ENCODE results near the gene MIF4GD. TPM values are rescaled to one million over a fixed set of nuclear protein-coding genes. Genes with fewer than 3 reads are reported as not detected.

MIF4GD gene
- polyA plus RNA-seq, 4 donors = 13.0 to 29.7 (median 22.9) TPM

DNA sequence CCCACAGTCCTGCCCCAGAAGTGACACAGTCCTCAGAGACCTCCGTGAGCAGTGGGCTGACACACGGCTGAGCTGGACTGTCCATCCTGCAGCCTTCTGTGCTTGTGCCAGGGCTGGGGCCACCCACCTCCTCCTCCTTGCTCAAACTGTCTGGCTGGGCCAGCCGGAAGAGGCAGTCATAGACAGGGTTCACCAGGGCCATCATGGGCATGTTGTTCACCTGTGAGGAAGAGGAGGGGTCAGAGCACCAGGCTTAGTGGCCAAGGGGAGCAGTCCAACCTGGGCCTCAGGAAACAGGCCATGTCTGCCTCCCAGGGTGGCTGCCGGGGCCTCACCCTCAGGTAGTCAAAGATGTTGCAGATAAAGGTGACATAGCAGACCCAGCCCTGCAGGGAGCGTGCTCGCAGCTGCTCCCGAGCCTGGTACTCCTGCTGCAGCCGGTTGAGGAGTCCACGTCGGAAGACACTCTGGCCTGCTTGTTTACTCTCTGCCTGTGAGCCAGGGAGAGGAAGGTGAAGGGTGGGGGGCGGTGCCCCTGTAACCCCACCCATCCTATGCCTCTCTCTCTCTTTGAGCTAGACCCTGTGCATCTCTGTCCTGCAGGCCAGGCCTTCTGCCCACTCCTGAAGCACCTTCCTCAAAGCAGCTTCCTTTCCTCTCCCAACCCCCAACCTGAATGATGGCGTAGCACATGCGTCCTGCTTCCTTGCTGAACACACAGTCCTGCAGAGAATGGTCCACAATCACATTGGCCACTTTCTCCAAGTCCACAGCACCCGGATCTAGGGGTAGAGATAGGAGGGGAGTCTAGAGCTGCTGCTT, 3.4 kb downstream of the MIF4GD start:
- WGBS, 3 donors = 39 to 41% (median 40%) methylated on average over 11 to 14 of the region's 14 CpGs
- peak; percentile 58 to 80 for DNase-seq
- no peak for FAIRE-seq

GRCh38 chr17:75267153-75267410, 3.9 kb downstream of the MIF4GD start:
- Histone ChIP-seq H3K9me3 (ENCODE audit: control insufficient read depth in 2 of 2, insufficient read depth in 1 of 2, low read depth in 1 of 2, low read length in 1 of 2) (no peaks in the 10 kb centered on the region), H3K36me3 (ENCODE audit: control insufficient read depth in 3 of 3, insufficient read depth in 2 of 3, low read depth in 1 of 3, low read length in 3 of 3) (peaks cover 0 to 46% (median 4%) of the 10 kb centered on the region in 3 donors), H3K27ac (ENCODE audit: low read depth in 1 of 3, low read length in 2 of 3) (peak overlapping the region in 1 of 3 donors; percentile 39), H3K27me3 (ENCODE audit: control insufficient read depth in 3 of 3, insufficient read depth in 3 of 3, low read length in 3 of 3) (no peaks in the 10 kb centered on the region), H3K4me3 (ENCODE audit: low read depth in 1 of 3, low read length in 3 of 3) (no peak overlapping the region), H3K4me1 (ENCODE audit: control insufficient read depth in 3 of 3, insufficient read depth in 2 of 3, low read depth in 1 of 3, low read length in 2 of 3) (peaks cover 1 to 35% (median 6%) of the 10 kb centered on the region in 3 donors)
- DNase-seq (no peak), FAIRE-seq (no peak)
- WGBS, 3 donors = 52 to 60% (median 59%) methylated on average over 2 of the region's 2 CpGs

More for the DNA sequence above, 3.4 kb downstream of the MIF4GD start:
- Histone ChIP-seq H3K9me3 (ENCODE audit: control insufficient read depth in 2 of 2, insufficient read depth in 1 of 2, low read depth in 1 of 2, low read length in 1 of 2) (no peaks in the 10 kb centered on the region), H3K4me3 (ENCODE audit: low read depth in 1 of 3, low read length in 3 of 3) (no peak overlapping the region), H3K27me3 (ENCODE audit: control insufficient read depth in 3 of 3, insufficient read depth in 3 of 3, low read length in 3 of 3) (no peaks in the 10 kb centered on the region), H3K4me1 (ENCODE audit: control insufficient read depth in 3 of 3, insufficient read depth in 2 of 3, low read depth in 1 of 3, low read length in 2 of 3) (peaks cover 2 to 37% (median 5%) of the 10 kb centered on the region in 3 donors), H3K36me3 (ENCODE audit: control insufficient read depth in 3 of 3, insufficient read depth in 2 of 3, low read depth in 1 of 3, low read length in 3 of 3) (peaks cover 0 to 51% (median 4%) of the 10 kb centered on the region in 3 donors), H3K27ac (ENCODE audit: low read depth in 1 of 3, low read length in 2 of 3) (peak overlapping the region in 1 of 3 donors; percentile 39)

GRCh38 chr17:75266316-75267152, 4.5 kb downstream of the MIF4GD start:
- H3K4me3 ChIP-seq (ENCODE audit: low read depth in 1 of 3, low read length in 3 of 3) = no peak overlapping the region
- H3K9me3 ChIP-seq (ENCODE audit: control insufficient read depth in 2 of 2, insufficient read depth in 1 of 2, low read depth in 1 of 2, low read length in 1 of 2) = no peaks in the 10 kb centered on the region
- peaks cover 0 to 33% (median 6%) of the 10 kb centered on the region in 3 donors for H3K4me1 ChIP-seq (ENCODE audit: control insufficient read depth in 3 of 3, insufficient read depth in 2 of 3, low read depth in 1 of 3, low read length in 2 of 3)
- FAIRE-seq (no peak), DNase-seq (no peak)
- no peak overlapping the region for H3K27ac ChIP-seq (ENCODE audit: low read depth in 1 of 3, low read length in 2 of 3)
- H3K27me3 ChIP-seq (ENCODE audit: control insufficient read depth in 3 of 3, insufficient read depth in 3 of 3, low read length in 3 of 3) = no peaks in the 10 kb centered on the region
- peaks cover 0 to 44% (median 4%) of the 10 kb centered on the region in 3 donors for H3K36me3 ChIP-seq (ENCODE audit: control insufficient read depth in 3 of 3, insufficient read depth in 2 of 3, low read depth in 1 of 3, low read length in 3 of 3)
- WGBS, 3 donors = 84 to 87% (median 85%) methylated on average over 13 of the region's 13 CpGs

- Histone ChIP-seq H3K27ac (ENCODE audit: low read depth in 1 of 3, low read length in 2 of 3) (no peak overlapping the region), H3K4me1 (ENCODE audit: control insufficient read depth in 3 of 3, insufficient read depth in 2 of 3, low read depth in 1 of 3, low read length in 2 of 3) (peaks cover 0 to 33% (median 6%) of the 10 kb centered on the region in 3 donors), H3K36me3 (ENCODE audit: control insufficient read depth in 3 of 3, insufficient read depth in 2 of 3, low read depth in 1 of 3, low read length in 3 of 3) (peaks cover 0 to 44% (median 4%) of the 10 kb centered on the region in 3 donors), H3K4me3 (ENCODE audit: low read depth in 1 of 3, low read length in 3 of 3) (no peak overlapping the region), H3K9me3 (ENCODE audit: control insufficient read depth in 2 of 2, insufficient read depth in 1 of 2, low read depth in 1 of 2, low read length in 1 of 2) (no peaks in the 10 kb centered on the region), H3K27me3 (ENCODE audit: control insufficient read depth in 3 of 3, insufficient read depth in 3 of 3, low read length in 3 of 3) (no peaks in the 10 kb centered on the region)
- WGBS, 3 donors = 88 to 93% (median 92%) methylated on average over 17 of the region's 17 CpGs
- FAIRE-seq (no peak), DNase-seq (no peak)
Measured at GRCh38 chr17:75265614-75266315, 5.3 kb downstream of the MIF4GD start.

- FAIRE-seq (no peak), DNase-seq (no peak)
- H3K4me3 ChIP-seq (ENCODE audit: low read depth in 1 of 3, low read length in 3 of 3) = no peak overlapping the region
- WGBS, 3 donors = 89 to 93% (median 90%) methylated on average over 4 of the region's 4 CpGs
- no peaks in the 10 kb centered on the region for H3K9me3 ChIP-seq (ENCODE audit: control insufficient read depth in 2 of 2, insufficient read depth in 1 of 2, low read depth in 1 of 2, low read length in 1 of 2)
- peaks cover 4 to 30% (median 9%) of the 10 kb centered on the region in 3 donors for H3K4me1 ChIP-seq (ENCODE audit: control insufficient read depth in 3 of 3, insufficient read depth in 2 of 3, low read depth in 1 of 3, low read length in 2 of 3)
- no peaks in the 10 kb centered on the region for H3K27me3 ChIP-seq (ENCODE audit: control insufficient read depth in 3 of 3, insufficient read depth in 3 of 3, low read length in 3 of 3)
- H3K36me3 ChIP-seq (ENCODE audit: control insufficient read depth in 3 of 3, insufficient read depth in 2 of 3, low read depth in 1 of 3, low read length in 3 of 3) = peaks cover 0 to 44% (median 4%) of the 10 kb centered on the region in 3 donors
- H3K27ac ChIP-seq (ENCODE audit: low read depth in 1 of 3, low read length in 2 of 3) = no peak overlapping the region
Measured at GRCh38 chr17:75263055-75263454, 8.0 kb downstream of the MIF4GD start.

GRCh38 chr17:75262112-75262606, 8.9 kb downstream of the MIF4GD start:
- Histone ChIP-seq H3K4me1 (ENCODE audit: control insufficient read depth in 3 of 3, insufficient read depth in 2 of 3, low read depth in 1 of 3, low read length in 2 of 3) (peaks cover 4 to 21% (median 9%) of the 10 kb centered on the region in 3 donors), H3K36me3 (ENCODE audit: control insufficient read depth in 3 of 3, insufficient read depth in 2 of 3, low read depth in 1 of 3, low read length in 3 of 3) (peaks cover 0 to 39% (median 4%) of the 10 kb centered on the region in 3 donors), H3K9me3 (ENCODE audit: control insufficient read depth in 2 of 2, insufficient read depth in 1 of 2, low read depth in 1 of 2, low read length in 1 of 2) (no peaks in the 10 kb centered on the region), H3K27me3 (ENCODE audit: control insufficient read depth in 3 of 3, insufficient read depth in 3 of 3, low read length in 3 of 3) (no peaks in the 10 kb centered on the region), H3K27ac (ENCODE audit: low read depth in 1 of 3, low read length in 2 of 3) (peak overlapping the region; percentile 81 to 99 (median 93)), H3K4me3 (ENCODE audit: low read depth in 1 of 3, low read length in 3 of 3) (peak overlapping the region; percentile 84 to 94 (median 93))
- 0 to 1% (median 1%) methylated on average over 23 of the region's 23 CpGs for WGBS, 3 donors
- DNase-seq (no peak), FAIRE-seq (no peak)

DNA sequence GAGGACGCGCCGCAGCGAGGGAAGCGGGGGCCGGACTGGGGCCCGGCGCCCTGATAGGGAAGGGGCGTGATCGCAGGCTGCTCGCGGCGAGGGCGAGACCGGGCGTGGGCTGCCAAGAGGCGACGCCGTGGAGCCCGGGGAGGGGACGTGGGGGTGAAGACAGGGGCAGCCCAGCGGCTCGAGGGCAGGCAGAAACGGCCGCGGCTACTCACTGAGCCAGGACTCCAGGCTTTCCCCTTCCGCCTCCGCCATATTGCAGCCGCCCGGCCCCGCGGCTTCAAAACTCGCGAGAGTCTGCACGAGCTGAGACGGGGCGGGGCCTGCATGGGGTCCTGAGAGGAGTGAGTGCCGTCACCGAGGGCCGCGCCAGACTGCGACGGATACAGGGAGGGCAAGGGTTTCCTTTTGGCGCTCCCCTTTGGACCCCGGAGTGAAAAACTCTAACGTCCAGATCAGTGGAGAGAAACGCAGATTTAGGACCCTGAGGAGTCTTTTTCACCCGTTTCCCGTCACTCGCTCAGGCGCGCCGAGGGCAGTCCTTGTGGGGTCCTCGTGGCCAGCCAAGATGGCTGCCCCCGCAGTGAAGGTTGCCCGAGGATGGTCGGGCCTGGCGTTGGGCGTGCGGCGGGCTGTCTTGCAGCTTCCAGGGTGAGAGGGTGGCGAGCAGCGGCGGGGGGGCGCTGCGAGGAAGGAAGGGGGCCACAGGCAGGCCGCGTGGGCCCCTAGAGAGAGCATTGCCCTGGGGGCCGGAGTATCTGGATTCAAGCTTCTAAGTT, 9.5 kb downstream of the MIF4GD start, which contains the start of the genes GGA3 and MRPS7:
TSS of gene GGA3 (minus strand) at position 271 of the 776 bp plus-strand sequence. CDS start at position 252, 19 bp downstream.
TSS of gene MRPS7 (plus strand) at position 544 of the 776 bp plus-strand sequence. CDS start at position 566, 22 bp downstream.
- Histone ChIP-seq H3K36me3 (ENCODE audit: control insufficient read depth in 3 of 3, insufficient read depth in 2 of 3, low read depth in 1 of 3, low read length in 3 of 3) (peaks cover 0 to 33% (median 4%) of the 10 kb centered on the region in 3 donors), H3K27ac (ENCODE audit: low read depth in 1 of 3, low read length in 2 of 3) (peak within 1 kb of the TSS; percentile 81 to 99 (median 93)), H3K27me3 (ENCODE audit: control insufficient read depth in 3 of 3, insufficient read depth in 3 of 3, low read length in 3 of 3) (no peaks in the 10 kb centered on the region), H3K9me3 (ENCODE audit: control insufficient read depth in 2 of 2, insufficient read depth in 1 of 2, low read depth in 1 of 2, low read length in 1 of 2) (no peaks in the 10 kb centered on the region), H3K4me1 (ENCODE audit: control insufficient read depth in 3 of 3, insufficient read depth in 2 of 3, low read depth in 1 of 3, low read length in 2 of 3) (peaks cover 4 to 18% (median 9%) of the 10 kb centered on the region in 3 donors), H3K4me3 (ENCODE audit: low read depth in 1 of 3, low read length in 3 of 3) (peak within 1 kb of the TSS; percentile 84 to 94 (median 93))
- 0 to 1% (median 1%) methylated on average over 56 to 68 of the region's 69 CpGs for WGBS, 3 donors
- FAIRE-seq = no peak
- peak; percentile 95 to 98 for DNase-seq
